H1 (cell line): ENCODE data around the gene MVD. TPM values are rescaled to one million over a fixed set of nuclear protein-coding genes. Genes with fewer than 3 reads are reported as not detected.

Source experiments
- CTCF ChIA-PET: fragments of 300-600 bp; sonication (Branson Sonifier 250); formaldehyde crosslinking; loops from one replicate; lab custom pipeline; 2021; ENCODE audit not compliant: partially characterized antibody; lab: Charles Lee
- POLR2A ChIA-PET: fragments of 300-600 bp; sonication (Branson Sonifier 250); formaldehyde crosslinking; loops from one replicate; lab custom pipeline; 2021; ENCODE audit warnings: inconsistent platforms; ENCODE audit not compliant: partially characterized antibody; lab: Charles Lee
- DNase-seq, 2 experiments: peaks; one replicate each; pipeline versions ENCODE4 v3.0.0 to v3.0.0-alpha.2; 2010 to 2022; ENCODE audit warnings: low spot score in 2 of 2, low read depth in 1 of 2, mixed read lengths in 1 of 2
- FAIRE-seq: peaks from 2 replicates; lab custom pipeline; 2011; peaks lifted over from hg19 to GRCh38; lab: Jason Lieb, UNC
- H2AFZ ChIP-seq: 2 replicates; pipeline ENCODE4 v1.8.1; 2012; ENCODE audit warnings: low read length, inconsistent platforms
- H2AK5ac ChIP-seq: 2 replicates; pipeline ENCODE4 v1.6.1; 2013; ENCODE audit warnings: low read depth, low read length
- H2BK120ac ChIP-seq: replicated peaks from 2 replicates; pipeline ENCODE3; 2013; ENCODE audit warnings: low read depth, low read length, inconsistent platforms
- H2BK12ac ChIP-seq: 2 replicates; pipeline ENCODE4 v1.6.1; 2013; ENCODE audit warnings: low read depth, low read length
- H2BK15ac ChIP-seq: 2 replicates; pipeline ENCODE4 v1.6.1; 2013; ENCODE audit warnings: low read length
- H2BK20ac ChIP-seq: 2 replicates; pipeline ENCODE4 v1.6.1; 2013; ENCODE audit warnings: low read length
- H2BK5ac ChIP-seq: 2 replicates; pipeline ENCODE4 v1.6.1; 2013; ENCODE audit warnings: low read depth, low read length
- H3K14ac ChIP-seq: 2 replicates; pipeline ENCODE4 v1.6.1; 2013; ENCODE audit warnings: inconsistent platforms; ENCODE audit not compliant: insufficient read length
- H3K18ac ChIP-seq: 2 replicates; pipeline ENCODE4 v1.6.1; 2013; ENCODE audit warnings: low read length; ENCODE audit errors: extremely low read depth
- H3K23ac ChIP-seq: 2 replicates; pipeline ENCODE4 v1.6.1; 2013; ENCODE audit warnings: inconsistent platforms; ENCODE audit not compliant: insufficient read length
- H3K23me2 ChIP-seq: 2 replicates; pipeline ENCODE4 v1.6.1; 2013; ENCODE audit warnings: low read depth, low read length
- H3K27ac ChIP-seq: 2 replicates; pipeline ENCODE4 v1.6.1; 2011; ENCODE audit warnings: low read depth, low read length, inconsistent platforms
- H3K27me3 ChIP-seq, 4 experiments: replicated peaks in 1 of 4; 1 replicate in 1 of 4; 2 replicates in 3 of 4; pipeline versions ENCODE4 v1.6.1 to v1.8.1; 2011 to 2013; ENCODE audit warnings: low read length in 3 of 4, mild to moderate bottlenecking in 3 of 4, inconsistent platforms in 2 of 4, mixed read lengths in 2 of 4, moderate library complexity in 1 of 4; ENCODE audit not compliant: control insufficient read depth in 3 of 4, insufficient read depth in 3 of 4; ENCODE audit errors: extremely low read depth in 1 of 4
- H3K36me3 ChIP-seq, 4 experiments: 2 replicates each; pipeline versions ENCODE4 v1.6.1 to v1.8.1; 2011 to 2013; ENCODE audit warnings: mild to moderate bottlenecking in 4 of 4, low read length in 3 of 4, moderate library complexity in 2 of 4, control low read depth in 1 of 4, inconsistent platforms in 1 of 4; ENCODE audit not compliant: insufficient read depth in 4 of 4, control insufficient read depth in 2 of 4
- H3K4ac ChIP-seq: replicated peaks from 2 replicates; pipeline ENCODE3; 2013; ENCODE audit warnings: low read length, low read depth, mixed read lengths, inconsistent platforms; ENCODE audit not compliant: insufficient read length
- H3K4me1 ChIP-seq, 4 experiments: replicated peaks in 1 of 4; 1 replicate in 1 of 4; 2 replicates in 3 of 4; pipeline versions ENCODE4 v1.6.1 to v1.8.1; 2011 to 2013; ENCODE audit warnings: low read length in 3 of 4, inconsistent platforms in 2 of 4, mixed read lengths in 1 of 4; ENCODE audit not compliant: insufficient read depth in 4 of 4, control insufficient read depth in 3 of 4
- H3K4me2 ChIP-seq, 2 experiments: 2 replicates each; pipeline versions ENCODE4 v1.6.1 to v1.8.1; 2011 to 2013; ENCODE audit warnings: low read depth in 2 of 2, low read length in 2 of 2, control low read depth in 1 of 2, inconsistent platforms in 1 of 2, mild to moderate bottlenecking in 1 of 2; ENCODE audit not compliant: insufficient read depth in 1 of 2
- H3K4me3 ChIP-seq, 4 experiments: fragments of 200-600, 300-600 bp in 1 of 4; sonication (generic), shearing (Covaris generic), sonication (Bioruptor Twin) in 1 of 4; 2 replicates each; pipeline versions ENCODE4 v1.5.1 to v1.8.1; 2011 to 2016; ENCODE audit warnings: low read length in 4 of 4, low read depth in 3 of 4, control low read depth in 2 of 4, inconsistent platforms in 2 of 4, mild to moderate bottlenecking in 2 of 4, mixed read lengths in 1 of 4, moderate library complexity in 1 of 4; ENCODE audit not compliant: insufficient read depth in 2 of 4; ENCODE audit errors: extremely low read depth in 1 of 4
- H3K56ac ChIP-seq: replicated peaks from 2 replicates; pipeline ENCODE3; 2013; ENCODE audit warnings: low read depth, mild to moderate bottlenecking, mixed read lengths, low read length, inconsistent platforms; ENCODE audit not compliant: insufficient read length
- H3K79me1 ChIP-seq: 2 replicates; pipeline ENCODE4 v1.6.1; 2013; ENCODE audit warnings: low read depth, low read length, control low read depth
- H3K79me2 ChIP-seq, 2 experiments: 2 replicates each; pipeline versions ENCODE4 v1.6.1 to v1.8.1; 2012 to 2013; ENCODE audit warnings: low read length in 2 of 2, mild to moderate bottlenecking in 2 of 2, inconsistent platforms in 1 of 2; ENCODE audit not compliant: insufficient read depth in 2 of 2, control insufficient read depth in 1 of 2
- H3K9ac ChIP-seq, 4 experiments: replicated peaks in 1 of 4; 1 replicate in 1 of 4; 2 replicates in 3 of 4; pipeline versions ENCODE4 v1.6.1 to v1.8.1; 2011 to 2013; ENCODE audit warnings: low read depth in 3 of 4, low read length in 3 of 4, control low read depth in 2 of 4, mild to moderate bottlenecking in 2 of 4, moderate library complexity in 2 of 4, inconsistent platforms in 1 of 4; ENCODE audit errors: extremely low read depth in 1 of 4
- H3K9me3 ChIP-seq, 2 experiments: 2 replicates each; pipeline versions ENCODE4 v1.6.1 to v1.8.1; 2012 to 2013; ENCODE audit warnings: mild to moderate bottlenecking in 2 of 2, moderate library complexity in 2 of 2, control low read depth in 1 of 2, inconsistent platforms in 1 of 2, low read depth in 1 of 2, low read length in 1 of 2, mixed read lengths in 1 of 2; ENCODE audit not compliant: insufficient read depth in 2 of 2
- H4K20me1 ChIP-seq, 2 experiments: replicated peaks in 1 of 2; 2 replicates each; pipeline versions ENCODE3 to v1.8.1; 2011 to 2013; ENCODE audit warnings: inconsistent platforms in 2 of 2, low read length in 2 of 2, mild to moderate bottlenecking in 1 of 2; ENCODE audit not compliant: insufficient read depth in 2 of 2, control insufficient read depth in 1 of 2
- H4K5ac ChIP-seq: 2 replicates; pipeline ENCODE4 v1.6.1; 2013; ENCODE audit warnings: low read length, low read depth, mixed read lengths, inconsistent platforms; ENCODE audit not compliant: insufficient read length
- H4K8ac ChIP-seq: 2 replicates; pipeline ENCODE4 v1.8.0; 2013; ENCODE audit warnings: mild to moderate bottlenecking, moderate library complexity, low read length, inconsistent platforms; ENCODE audit not compliant: insufficient read depth; ENCODE audit errors: extremely low read depth
- H4K91ac ChIP-seq: replicated peaks from 2 replicates; pipeline ENCODE3; 2013; ENCODE audit warnings: low read length, mixed read lengths, inconsistent platforms; ENCODE audit not compliant: insufficient read length
- CBX5 ChIP-seq: fragments of 300-800, 300-1000 bp; sonication (generic); IDR thresholded peaks from 2 replicates; pipeline ENCODE4 v1.7.1; 2016; ENCODE audit warnings: antibody characterized with exemption, low read length, low read depth
- CREB1 ChIP-seq: IDR thresholded peaks from 2 replicates; pipeline ENCODE4 v1.6.1; 2012; ENCODE audit warnings: inconsistent platforms
- CTBP2 ChIP-seq: IDR thresholded peaks from 2 replicates; pipeline ENCODE4 v1.7.0; 2011; ENCODE audit warnings: borderline replicate concordance, mild to moderate bottlenecking, moderate library complexity, mixed read lengths, low read length; ENCODE audit not compliant: insufficient read depth, insufficient read length
- KDM1A ChIP-seq: fragments of 200-600, 300-600 bp; sonication (generic); IDR thresholded peaks from 2 replicates; pipeline ENCODE4 v1.7.1; 2016; ENCODE audit warnings: mild to moderate bottlenecking, low read length, borderline replicate concordance
- MAFK ChIP-seq: IDR thresholded peaks from 2 replicates; pipeline ENCODE4 v1.6.1; 2012; ENCODE audit warnings: low read depth, mild to moderate bottlenecking, improper control_type of control experiment, low read length
- POLR2A ChIP-seq, 2 experiments: IDR thresholded peaks; 1 replicate in 1 of 2; 2 replicates in 1 of 2; pipeline ENCODE4 v1.6.1; 2011; ENCODE audit warnings: low read depth in 2 of 2, low read length in 2 of 2, mild to moderate bottlenecking in 2 of 2; ENCODE audit errors: control extremely low read depth in 1 of 2
- RAD21 ChIP-seq, 2 experiments: IDR thresholded peaks in 1 of 2; conservative IDR thresholded peaks in 1 of 2; 2 replicates each; pipeline ENCODE4 v1.6.1; 2011; ENCODE audit warnings: low read depth in 2 of 2, low read length in 2 of 2, improper control_type of control experiment in 1 of 2, inconsistent platforms in 1 of 2, mild to moderate bottlenecking in 1 of 2, moderate library complexity in 1 of 2
- TBP ChIP-seq: IDR thresholded peaks from 2 replicates; pipeline ENCODE4 v1.6.1; 2011; ENCODE audit warnings: low read depth, low read length, improper control_type of control experiment
- TEAD4 ChIP-seq: IDR thresholded peaks from 2 replicates; pipeline ENCODE4 v1.6.1; 2012; ENCODE audit warnings: low read depth, low read length, inconsistent platforms, mixed read lengths
- WGBS, 2 experiments: shearing (Covaris generic) in 1 of 2; methylation state at CpG; one replicate each; pipeline versions ENCODE4 v1.1.6 to v1.1.7; 2013 to 2015; ENCODE audit warnings: low lambda C conversion rate in 2 of 2, mixed read lengths in 2 of 2, inconsistent platforms in 1 of 2, low coverage in 1 of 2, missing lambda C conversion rate in 1 of 2; ENCODE audit not compliant: insufficient replicate concordance in 2 of 2, insufficient coverage in 1 of 2, insufficient read length in 1 of 2; ENCODE audit errors: extremely low coverage in 1 of 2, missing lambda C conversion rate in 1 of 2; 5-methylcytosine and 5-hydroxymethylcytosine counted together
- polyA plus RNA-seq, 7 experiments: library from polyadenylated mRNA; depleted of rRNA in 3 of 7; stranded (reverse) in 5 of 7; unstranded in 2 of 7; fragments of >200 nt in 5 of 7; fragments of 200-250 nt in 2 of 7; gene quantifications; 1 replicate in 5 of 7; 2 replicates in 1 of 7; 4 replicates in 1 of 7; pipeline versions ENCODE4 v1.2.1 to v1.2.3, GENCODE V29; 2011 to 2013; ENCODE audit warnings: missing spikeins in 2 of 7, mixed read lengths in 2 of 7
- total RNA-seq: library from RNA; stranded (reverse); fragmentation: NEBNext Ultra II Directional; extraction: Animal tissue kit (Norgen Biotek cat#: 25700); gene quantifications from 2 replicates; pipeline ENCODE4 v1.2.1, GENCODE V29; 2021
- TF ChIP-seq, protein P1 (sequence below): IDR thresholded peaks from 2 replicates; pipeline ENCODE4 v1.6.1; 2012; ENCODE audit warnings: inconsistent platforms

Gene MVD
- total and polyA plus RNA-seq, 2 of the 8 experiments (the other 6 are each of a cell fraction or from before 2014, with no cell fraction given), result 47.2 to 77.3 TPM

DNA sequence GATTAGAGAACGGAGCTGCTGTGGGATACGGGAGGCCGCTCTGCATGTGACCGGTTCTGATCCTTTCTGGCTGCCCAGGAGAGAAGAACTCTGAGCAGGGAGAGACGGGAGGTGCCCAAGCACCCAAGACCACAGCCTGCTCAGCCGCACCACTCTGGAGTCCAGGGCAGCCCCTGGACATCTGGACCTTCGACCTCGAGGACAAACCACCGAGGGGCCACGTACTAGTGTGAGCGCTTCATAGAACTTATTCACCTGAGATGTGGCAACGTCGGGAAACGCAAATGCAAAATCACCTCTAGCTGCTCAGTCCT lies 37.4 kb upstream of the MVD start:
- no peak overlapping the region for H3K18ac ChIP-seq
- H3K23me2 ChIP-seq, result peaks cover 3% of the 10 kb centered on the region; the same call in 1 of the 2 replicates
- H4K91ac ChIP-seq, result no peak overlapping the region
- H2BK12ac ChIP-seq, result no peak overlapping the region
- no peak for FAIRE-seq
- no peaks in the 10 kb centered on the region for H3K9me3 ChIP-seq
- H3K79me1 ChIP-seq, result peaks cover 7% of the 10 kb centered on the region; the same call in 1 of the 2 replicates
- H3K27ac ChIP-seq, result no peak overlapping the region
- H3K4me1 ChIP-seq, result peaks cover 0 to 4% (median 1%) of the 10 kb centered on the region in 4 experiments; a peak in 3 of 7 replicates
- no peak overlapping the region for H3K4me3 ChIP-seq
- H3K4me2 ChIP-seq, result no peak overlapping the region
- no peak overlapping the region for H2AK5ac ChIP-seq
- peaks cover 0 to 15% (median 4%) of the 10 kb centered on the region in 4 experiments; a peak in 4 of 8 replicates for H3K36me3 ChIP-seq
- no peak overlapping the region for H3K9ac ChIP-seq
- H2BK20ac ChIP-seq, result no peak overlapping the region
- H3K27me3 ChIP-seq, result no peaks in the 10 kb centered on the region
- no peak overlapping the region for H3K14ac ChIP-seq
- no peak for DNase-seq
- ChIA-PET POLR2A (interaction anchor here (1.1 kb wide), 1 partner anchor 36 kb away, joined by 3 read pairs; no protein-coding TSS in a partner anchor), CTCF (interaction anchor here (0.6 to 1.5 kb wide), 4 partner anchors 28 to 1173 kb away, joined by 3 to 7 read pairs (median 3); partner anchors contain the start of gene TCF25)
- no peak overlapping the region for H2AFZ ChIP-seq
- H3K4ac ChIP-seq, result no peak overlapping the region
- no peak overlapping the region for H2BK5ac ChIP-seq
- no peak overlapping the region for H2BK120ac ChIP-seq
- H3K23ac ChIP-seq, result no peak overlapping the region
- H4K5ac ChIP-seq, result no peak overlapping the region
- no peak overlapping the region for H3K56ac ChIP-seq
- TF ChIP-seq TBP (no peak), TEAD4 (no peak), POLR2A (IDR thresholded peaks at IDR 0.05; ENCODE audit: control extremely low read depth in 1 of 2, low read depth in 2 of 2, low read length in 2 of 2) (no peak), CBX5 (no peak), CREB1 (no peak), MAFK (no peak), KDM1A (no peak), RAD21 (IDR thresholded peaks at IDR 0.05 in 1 of 2, conservative IDR thresholded peaks at IDR 0.05 in 1 of 2; ENCODE audit: low read depth in 2 of 2, low read length in 2 of 2) (no peak), CTBP2 (no peak)
- TF ChIP-seq, protein P1, sequence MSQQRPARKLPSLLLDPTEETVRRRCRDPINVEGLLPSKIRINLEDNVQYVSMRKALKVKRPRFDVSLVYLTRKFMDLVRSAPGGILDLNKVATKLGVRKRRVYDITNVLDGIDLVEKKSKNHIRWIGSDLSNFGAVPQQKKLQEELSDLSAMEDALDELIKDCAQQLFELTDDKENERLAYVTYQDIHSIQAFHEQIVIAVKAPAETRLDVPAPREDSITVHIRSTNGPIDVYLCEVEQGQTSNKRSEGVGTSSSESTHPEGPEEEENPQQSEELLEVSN, result no peak
- WGBS, 2 experiments, result 89% methylated on average over 14 of the region's 14 CpGs; no CpG with 5 or more reads in 1 of the 2 experiments
- peak overlapping the region; percentile 47; the same call in 1 of the 2 replicates for H4K8ac ChIP-seq
- H4K20me1 ChIP-seq, result peaks cover 2 to 4% of the 10 kb centered on the region in 2 experiments
- H2BK15ac ChIP-seq, result no peak overlapping the region
- H3K79me2 ChIP-seq, result peaks cover 0 to 14% of the 10 kb centered on the region in 2 experiments; a peak in 2 of 4 replicates
